Measurements from ENCODE around the gene C16orf46.

Gene C16orf46

GRCh38 chr16:81042821-81043220 is 34.2 kb downstream of the C16orf46 start:
- in situ Hi-C loops (cut with MboI; ENCODE audit: low pct_unique_long_range_greater_than_20kb, low sequenced_read_pairs, unreplicated experiment), result no loop called here
- TF ChIP-seq CTCF (IDR thresholded peaks at IDR 0.05; ENCODE audit: extremely low read depth, insufficient read depth, missing control alignments), result no peak
- DNase-seq (ENCODE audit: low spot score), result no peak

- TF ChIP-seq CTCF (IDR thresholded peaks at IDR 0.05; ENCODE audit: extremely low read depth, insufficient read depth, missing control alignments), result no peak
- DNase-seq (ENCODE audit: low spot score), result no peak
- in situ Hi-C loops (cut with MboI; ENCODE audit: low pct_unique_long_range_greater_than_20kb, low sequenced_read_pairs, unreplicated experiment), result no loop called here
Measured at GRCh38 chr16:81041696-81042095, 35.3 kb downstream of the C16orf46 start.

DNA sequence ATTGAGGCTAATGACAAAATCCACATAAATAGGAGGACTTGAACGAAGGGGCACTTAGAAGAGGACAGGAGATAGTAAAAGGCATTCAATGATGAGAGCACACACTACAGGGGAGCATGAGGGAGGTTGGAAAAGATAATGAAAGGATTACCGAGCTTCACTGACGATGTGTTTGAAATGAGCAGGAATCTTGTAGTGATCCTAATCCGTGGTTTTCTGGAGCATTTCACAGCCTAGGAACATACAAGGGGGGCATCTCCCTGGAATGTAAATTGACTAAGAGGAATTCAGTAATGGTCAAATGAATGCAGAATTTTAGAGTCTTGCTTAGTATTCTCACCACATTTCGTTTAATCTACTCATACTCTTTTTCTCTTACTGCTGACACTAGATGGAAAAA is 36.2 kb downstream of the C16orf46 start:
- no peak for TF ChIP-seq CTCF (IDR thresholded peaks at IDR 0.05; ENCODE audit: extremely low read depth, insufficient read depth, missing control alignments)
- in situ Hi-C loops (cut with MboI; ENCODE audit: low pct_unique_long_range_greater_than_20kb, low sequenced_read_pairs, unreplicated experiment), result no loop called here
- no peak for DNase-seq (ENCODE audit: low spot score)

DNA sequence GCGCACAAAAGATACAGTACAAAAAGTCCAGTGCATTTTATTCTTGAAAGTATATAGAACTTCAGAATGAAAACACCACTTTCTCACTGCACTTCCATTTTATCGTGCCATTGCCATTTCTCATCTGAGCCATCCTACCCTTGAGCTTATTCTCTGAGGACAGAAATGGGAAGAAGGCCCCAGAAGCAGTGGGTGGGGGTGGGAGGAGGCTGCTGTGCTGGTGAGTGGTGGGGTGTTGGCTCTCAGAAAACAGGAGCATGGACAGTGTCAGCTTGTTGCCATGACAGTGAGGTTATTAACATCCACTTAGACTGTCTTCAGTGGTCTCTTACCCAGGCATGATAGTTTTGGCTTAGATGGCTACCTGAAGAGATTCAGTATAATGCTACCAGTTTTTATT is 36.9 kb downstream of the C16orf46 start:
- DNase-seq (ENCODE audit: low spot score), result no peak
- TF ChIP-seq CTCF (IDR thresholded peaks at IDR 0.05; ENCODE audit: extremely low read depth, insufficient read depth, missing control alignments), result no peak
- in situ Hi-C loops (cut with MboI; ENCODE audit: low pct_unique_long_range_greater_than_20kb, low sequenced_read_pairs, unreplicated experiment), result no loop called here

GRCh38 chr16:81036751-81037350 is 40.2 kb downstream of the C16orf46 start:
- DNase-seq (ENCODE audit: low spot score), result peak; percentile 23
- TF ChIP-seq CTCF (IDR thresholded peaks at IDR 0.05; ENCODE audit: extremely low read depth, insufficient read depth, missing control alignments), result no peak
- in situ Hi-C loops (cut with MboI; ENCODE audit: low pct_unique_long_range_greater_than_20kb, low sequenced_read_pairs, unreplicated experiment), result no loop called here

- peak; percentile 73 for DNase-seq (ENCODE audit: low spot score)
- in situ Hi-C loops (cut with MboI; ENCODE audit: low pct_unique_long_range_greater_than_20kb, low sequenced_read_pairs, unreplicated experiment), result no loop called here
- TF ChIP-seq CTCF (IDR thresholded peaks at IDR 0.05; ENCODE audit: extremely low read depth, insufficient read depth, missing control alignments), result peak; percentile 21
Measured at GRCh38 chr16:81035975-81036750, 40.9 kb downstream of the C16orf46 start.
